GM03348 (cell line): ENCODE results near the gene ARID3B.

Experiments
- DNase-seq: peaks from one replicate; pipeline ENCODE4 v3.0.0; 2012; ENCODE audit warnings: low spot score

ARID3B gene

GRCh38 chr15:74642348-74642733, 101.3 kb downstream of the ARID3B start:
- no peak for DNase-seq

- DNase-seq: peak; percentile 42
These were observed 102.0 kb downstream of the ARID3B start for GRCh38 chr15:74642734-74643664.

DNA sequence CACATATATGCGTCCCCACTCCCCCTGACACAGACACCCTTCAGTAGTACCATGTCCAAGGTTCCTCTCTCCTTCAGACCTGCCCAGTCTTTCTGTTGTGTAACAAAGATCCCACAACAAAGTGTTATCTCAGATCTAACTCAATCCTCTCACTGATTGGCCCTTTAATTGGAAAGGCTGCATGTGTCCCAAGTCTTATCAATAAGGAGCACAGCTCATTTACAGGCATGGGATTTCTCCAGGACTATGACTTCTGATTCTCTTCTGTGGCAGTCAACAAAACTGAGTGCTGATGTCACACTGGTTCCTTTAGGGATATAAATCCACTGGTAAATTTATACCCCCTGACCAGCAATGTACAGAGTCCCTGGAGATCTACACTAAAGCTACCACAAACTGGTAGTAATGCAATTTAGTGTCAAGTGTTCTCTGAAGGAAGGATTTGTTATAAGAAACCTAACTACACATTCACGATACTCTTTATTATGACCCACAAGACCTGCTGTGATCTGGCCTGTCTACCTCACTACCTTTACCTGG, 102.7 kb downstream of the ARID3B start:
- DNase-seq: no peak

GRCh38 chr15:74646480-74646879, 105.5 kb downstream of the ARID3B start:
- DNase-seq: no peak
